Urothelium cell line (cell line): ENCODE results near the gene S100P.

Source experiments
- DNase-seq: peaks from one replicate; pipeline ENCODE4 v3.0.0; 2011; ENCODE audit warnings: low spot score, mixed read lengths
- FAIRE-seq: peaks from 2 replicates; lab custom pipeline; 2011; peaks lifted over from hg19 to GRCh38; lab: Jason Lieb, UNC

Gene S100P

DNA sequence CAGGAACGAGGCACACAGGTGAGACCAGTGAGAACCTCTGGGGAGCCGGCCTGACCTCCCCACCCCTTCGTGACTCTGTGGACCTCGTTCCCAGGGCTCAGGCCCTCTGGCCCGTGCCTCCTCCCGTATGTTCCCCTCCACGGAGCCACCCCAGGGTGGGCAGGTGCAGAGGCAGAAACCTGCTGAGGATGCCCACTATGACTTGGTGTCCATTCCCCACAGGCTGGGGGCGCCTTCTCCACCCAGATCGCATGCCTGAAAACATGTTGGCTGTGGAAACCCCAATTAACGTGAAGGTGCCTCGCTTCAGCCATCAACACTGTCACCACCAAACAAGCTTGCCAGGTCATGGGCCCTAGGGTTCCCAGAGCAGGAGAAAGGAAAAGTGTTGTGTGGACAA, 49.3 kb downstream of the S100P start:
- no peak for DNase-seq

More for the DNA sequence above, 49.3 kb downstream of the S100P start:
- FAIRE-seq = no peak
